Ishikawa (cell line): ENCODE data around the gene PEAK3.

Source experiments
- CEBPB ChIP-seq: IDR thresholded peaks from 2 replicates; pipeline ENCODE4 v1.6.1; 2012
- CREB1 ChIP-seq: IDR thresholded peaks from 2 replicates; pipeline ENCODE4 v1.6.1; 2012; ENCODE audit warnings: low read depth
- EGR1 ChIP-seq: IDR thresholded peaks from 2 replicates; pipeline ENCODE4 v1.6.1; 2012
- EP300 ChIP-seq: IDR thresholded peaks from 2 replicates; pipeline ENCODE4 v1.6.1; 2012; ENCODE audit warnings: borderline replicate concordance
- FOXM1 ChIP-seq: IDR thresholded peaks from 2 replicates; pipeline ENCODE4 v1.6.1; 2012; ENCODE audit warnings: low read depth, borderline replicate concordance
- MAX ChIP-seq: IDR thresholded peaks from 2 replicates; pipeline ENCODE4 v1.6.1; 2012
- NFIC ChIP-seq: IDR thresholded peaks from 2 replicates; pipeline ENCODE4 v1.6.1; 2012
- RAD21 ChIP-seq: IDR thresholded peaks from 2 replicates; pipeline ENCODE4 v1.6.1; 2012; ENCODE audit warnings: low read depth
- TAF1 ChIP-seq: IDR thresholded peaks from 2 replicates; pipeline ENCODE4 v1.6.1; 2012; ENCODE audit warnings: low read depth, mild to moderate bottlenecking
- TCF12 ChIP-seq: IDR thresholded peaks from 2 replicates; pipeline ENCODE4 v1.6.1; 2012; ENCODE audit warnings: low read depth
- TEAD4 ChIP-seq: IDR thresholded peaks from 2 replicates; pipeline ENCODE4 v1.6.1; 2012
- USF1 ChIP-seq: IDR thresholded peaks from 2 replicates; pipeline ENCODE4 v1.6.1; 2012
- YY1 ChIP-seq: IDR thresholded peaks from 2 replicates; pipeline ENCODE4 v1.6.1; 2012; ENCODE audit warnings: low read depth
- ZBTB7A ChIP-seq: IDR thresholded peaks from 2 replicates; pipeline ENCODE4 v1.6.1; 2012; ENCODE audit warnings: low read depth
- TF ChIP-seq, protein P1 (sequence below): IDR thresholded peaks from 2 replicates; pipeline ENCODE4 v1.6.1; 2012; ENCODE audit warnings: low read depth, mild to moderate bottlenecking

PEAK3 gene

DNA sequence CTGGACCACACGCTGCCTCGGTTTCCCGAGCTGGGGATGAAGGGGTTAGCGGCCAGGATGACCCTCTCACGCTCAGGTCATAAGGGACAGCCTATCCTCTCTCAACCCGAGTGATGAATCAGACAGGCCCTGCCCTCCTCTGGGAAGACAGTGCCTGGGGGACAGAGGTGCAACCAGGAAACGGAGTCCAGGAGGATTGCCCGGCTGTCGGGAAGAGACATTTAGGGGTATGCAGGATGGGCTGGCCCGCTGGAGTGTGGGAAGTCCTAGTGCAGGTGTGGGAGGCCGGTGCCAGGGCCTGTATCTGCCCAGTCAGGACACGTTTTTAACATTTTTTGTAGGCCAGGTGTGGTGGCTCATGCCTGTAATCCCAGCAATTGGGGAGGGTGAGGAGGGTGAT, 38.1 kb upstream of the PEAK3 start:
- TF ChIP-seq TAF1 (no peak), NFIC (no peak), EP300 (no peak), RAD21 (no peak), ZBTB7A (no peak), CEBPB (no peak), TEAD4 (no peak), CREB1 (no peak), YY1 (no peak), USF1 (no peak), TCF12 (no peak), MAX (no peak), FOXM1 (no peak), EGR1 (no peak)
- TF ChIP-seq, protein P1, sequence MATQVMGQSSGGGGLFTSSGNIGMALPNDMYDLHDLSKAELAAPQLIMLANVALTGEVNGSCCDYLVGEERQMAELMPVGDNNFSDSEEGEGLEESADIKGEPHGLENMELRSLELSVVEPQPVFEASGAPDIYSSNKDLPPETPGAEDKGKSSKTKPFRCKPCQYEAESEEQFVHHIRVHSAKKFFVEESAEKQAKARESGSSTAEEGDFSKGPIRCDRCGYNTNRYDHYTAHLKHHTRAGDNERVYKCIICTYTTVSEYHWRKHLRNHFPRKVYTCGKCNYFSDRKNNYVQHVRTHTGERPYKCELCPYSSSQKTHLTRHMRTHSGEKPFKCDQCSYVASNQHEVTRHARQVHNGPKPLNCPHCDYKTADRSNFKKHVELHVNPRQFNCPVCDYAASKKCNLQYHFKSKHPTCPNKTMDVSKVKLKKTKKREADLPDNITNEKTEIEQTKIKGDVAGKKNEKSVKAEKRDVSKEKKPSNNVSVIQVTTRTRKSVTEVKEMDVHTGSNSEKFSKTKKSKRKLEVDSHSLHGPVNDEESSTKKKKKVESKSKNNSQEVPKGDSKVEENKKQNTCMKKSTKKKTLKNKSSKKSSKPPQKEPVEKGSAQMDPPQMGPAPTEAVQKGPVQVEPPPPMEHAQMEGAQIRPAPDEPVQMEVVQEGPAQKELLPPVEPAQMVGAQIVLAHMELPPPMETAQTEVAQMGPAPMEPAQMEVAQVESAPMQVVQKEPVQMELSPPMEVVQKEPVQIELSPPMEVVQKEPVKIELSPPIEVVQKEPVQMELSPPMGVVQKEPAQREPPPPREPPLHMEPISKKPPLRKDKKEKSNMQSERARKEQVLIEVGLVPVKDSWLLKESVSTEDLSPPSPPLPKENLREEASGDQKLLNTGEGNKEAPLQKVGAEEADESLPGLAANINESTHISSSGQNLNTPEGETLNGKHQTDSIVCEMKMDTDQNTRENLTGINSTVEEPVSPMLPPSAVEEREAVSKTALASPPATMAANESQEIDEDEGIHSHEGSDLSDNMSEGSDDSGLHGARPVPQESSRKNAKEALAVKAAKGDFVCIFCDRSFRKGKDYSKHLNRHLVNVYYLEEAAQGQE, result no peak

- no peak for TF ChIP-seq CEBPB
- TF ChIP-seq ZBTB7A, result no peak
- TF ChIP-seq TCF12, result no peak
- no peak for TF ChIP-seq TEAD4
Measured at GRCh38 chr19:2319551-2319950, 37.6 kb upstream of the PEAK3 start.

DNA sequence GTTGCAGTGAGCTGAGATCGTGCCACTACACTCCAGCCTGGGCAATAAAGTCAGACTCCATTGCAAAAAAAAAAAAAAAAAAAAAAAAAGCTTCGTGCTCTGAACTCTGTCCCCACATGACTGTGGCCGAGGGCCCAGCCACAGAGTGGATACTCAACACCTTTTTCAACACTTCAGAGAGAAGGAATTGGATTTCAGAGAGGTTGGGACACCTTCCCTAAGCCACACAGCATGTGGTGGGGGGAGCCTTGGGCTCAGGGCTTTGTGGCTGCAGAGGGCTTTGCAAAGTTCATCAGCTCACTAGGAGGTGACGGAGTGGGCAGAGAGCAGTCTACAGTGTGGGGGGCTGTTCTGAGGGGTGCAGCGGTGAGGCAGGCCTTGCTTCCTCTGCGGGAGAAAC, 36.9 kb upstream of the PEAK3 start:
- TF ChIP-seq RAD21 (no peak), TCF12 (no peak), EP300 (no peak), USF1 (no peak), YY1 (no peak), FOXM1 (no peak), MAX (no peak), ZBTB7A (no peak), TEAD4 (no peak), CREB1 (no peak), TAF1 (no peak), NFIC (no peak), CEBPB (no peak), EGR1 (no peak)
- TF ChIP-seq, protein P1, result no peak

DNA sequence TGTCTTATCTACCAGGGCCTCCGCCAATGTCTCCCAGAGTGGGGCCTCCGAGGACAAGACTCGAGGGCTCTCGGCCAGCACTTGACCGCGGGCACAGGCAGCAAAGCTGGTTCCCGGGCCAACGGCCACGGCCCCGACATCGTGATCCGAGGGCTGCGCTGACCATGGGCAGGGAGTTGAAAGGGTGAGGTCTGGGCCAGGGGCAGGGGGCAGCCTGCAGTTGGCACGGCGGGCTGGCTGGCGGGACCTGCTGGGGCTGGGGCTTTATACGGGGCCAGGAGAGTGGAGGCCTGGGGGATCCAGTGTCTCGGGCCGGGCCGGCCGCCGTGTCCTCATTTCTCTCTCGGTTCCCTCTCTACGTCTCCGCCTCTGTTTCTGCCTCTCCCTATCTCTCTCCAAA, 35.8 kb upstream of the PEAK3 start:
- TF ChIP-seq ZBTB7A (no peak), RAD21 (no peak), CEBPB (no peak), TCF12 (no peak), NFIC (no peak), CREB1 (no peak), EGR1 (no peak)
- TF ChIP-seq, protein P1, result no peak

DNA sequence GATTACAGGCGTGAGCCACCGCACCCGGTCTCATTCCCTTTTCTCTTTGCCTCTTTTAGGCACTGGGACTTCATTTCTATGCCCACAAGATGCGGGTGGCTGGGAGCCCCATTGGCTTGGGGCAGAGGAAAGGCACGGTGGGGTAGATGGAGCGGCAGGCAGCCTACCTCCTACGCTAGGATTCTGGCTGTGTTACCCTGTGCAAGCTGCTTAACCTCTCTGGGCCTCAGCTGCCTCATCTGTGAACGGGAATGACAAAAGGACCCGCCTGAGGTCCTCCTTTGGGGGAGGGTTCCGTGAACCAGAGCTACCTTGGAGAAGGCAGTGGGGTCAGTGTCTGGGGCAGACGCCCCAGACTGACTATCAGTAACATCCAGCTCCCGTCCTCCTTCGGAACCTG, 35.3 kb upstream of the PEAK3 start:
- TF ChIP-seq MAX (no peak), EP300 (no peak), TAF1 (no peak), TCF12 (no peak), CREB1 (no peak), ZBTB7A (no peak), NFIC (no peak), TEAD4 (no peak), USF1 (no peak), CEBPB (no peak), YY1 (no peak), EGR1 (no peak), RAD21 (no peak), FOXM1 (no peak)
- TF ChIP-seq, protein P1, result no peak
